Measurements from ENCODE around the gene MGST3.

MGST3 gene

DNA sequence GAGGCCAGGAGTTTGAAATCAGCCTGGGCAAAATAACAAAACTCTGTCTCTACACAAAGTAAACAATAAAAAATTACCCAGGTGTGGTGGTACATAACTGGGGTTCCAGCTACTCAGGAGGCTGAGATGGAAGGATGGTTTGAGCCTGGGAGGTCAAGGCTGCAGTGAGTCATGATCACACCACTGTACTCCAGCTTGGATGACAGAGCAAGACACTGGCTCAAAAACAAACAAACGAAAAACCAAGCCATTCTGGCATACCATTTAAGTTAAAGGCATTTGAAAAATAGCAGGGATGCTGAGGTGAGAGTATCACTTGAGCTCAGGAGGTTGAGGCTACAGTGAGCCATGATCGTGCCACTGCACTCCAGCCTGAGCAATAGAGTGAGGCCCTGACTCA lies 72.6 kb downstream of the MGST3 start:
- H3K4me3 ChIP-seq (replicated peaks; ENCODE audit: insufficient read depth, low read length), result no peak overlapping the region
- TF ChIP-seq, protein P1, sequence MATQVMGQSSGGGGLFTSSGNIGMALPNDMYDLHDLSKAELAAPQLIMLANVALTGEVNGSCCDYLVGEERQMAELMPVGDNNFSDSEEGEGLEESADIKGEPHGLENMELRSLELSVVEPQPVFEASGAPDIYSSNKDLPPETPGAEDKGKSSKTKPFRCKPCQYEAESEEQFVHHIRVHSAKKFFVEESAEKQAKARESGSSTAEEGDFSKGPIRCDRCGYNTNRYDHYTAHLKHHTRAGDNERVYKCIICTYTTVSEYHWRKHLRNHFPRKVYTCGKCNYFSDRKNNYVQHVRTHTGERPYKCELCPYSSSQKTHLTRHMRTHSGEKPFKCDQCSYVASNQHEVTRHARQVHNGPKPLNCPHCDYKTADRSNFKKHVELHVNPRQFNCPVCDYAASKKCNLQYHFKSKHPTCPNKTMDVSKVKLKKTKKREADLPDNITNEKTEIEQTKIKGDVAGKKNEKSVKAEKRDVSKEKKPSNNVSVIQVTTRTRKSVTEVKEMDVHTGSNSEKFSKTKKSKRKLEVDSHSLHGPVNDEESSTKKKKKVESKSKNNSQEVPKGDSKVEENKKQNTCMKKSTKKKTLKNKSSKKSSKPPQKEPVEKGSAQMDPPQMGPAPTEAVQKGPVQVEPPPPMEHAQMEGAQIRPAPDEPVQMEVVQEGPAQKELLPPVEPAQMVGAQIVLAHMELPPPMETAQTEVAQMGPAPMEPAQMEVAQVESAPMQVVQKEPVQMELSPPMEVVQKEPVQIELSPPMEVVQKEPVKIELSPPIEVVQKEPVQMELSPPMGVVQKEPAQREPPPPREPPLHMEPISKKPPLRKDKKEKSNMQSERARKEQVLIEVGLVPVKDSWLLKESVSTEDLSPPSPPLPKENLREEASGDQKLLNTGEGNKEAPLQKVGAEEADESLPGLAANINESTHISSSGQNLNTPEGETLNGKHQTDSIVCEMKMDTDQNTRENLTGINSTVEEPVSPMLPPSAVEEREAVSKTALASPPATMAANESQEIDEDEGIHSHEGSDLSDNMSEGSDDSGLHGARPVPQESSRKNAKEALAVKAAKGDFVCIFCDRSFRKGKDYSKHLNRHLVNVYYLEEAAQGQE (IDR thresholded peaks at IDR 0.05; ENCODE audit: insufficient replicate concordance, low read depth), result no peak
- TF ChIP-seq POLR2AphosphoS5 (IDR thresholded peaks at IDR 0.05; ENCODE audit: low read depth) (no peak), GABPA (IDR thresholded peaks at IDR 0.05; ENCODE audit: low read depth) (no peak), SPI1 (IDR thresholded peaks at IDR 0.05; ENCODE audit: borderline replicate concordance, low read depth) (no peak)
- TF ChIP-seq, protein P2, sequence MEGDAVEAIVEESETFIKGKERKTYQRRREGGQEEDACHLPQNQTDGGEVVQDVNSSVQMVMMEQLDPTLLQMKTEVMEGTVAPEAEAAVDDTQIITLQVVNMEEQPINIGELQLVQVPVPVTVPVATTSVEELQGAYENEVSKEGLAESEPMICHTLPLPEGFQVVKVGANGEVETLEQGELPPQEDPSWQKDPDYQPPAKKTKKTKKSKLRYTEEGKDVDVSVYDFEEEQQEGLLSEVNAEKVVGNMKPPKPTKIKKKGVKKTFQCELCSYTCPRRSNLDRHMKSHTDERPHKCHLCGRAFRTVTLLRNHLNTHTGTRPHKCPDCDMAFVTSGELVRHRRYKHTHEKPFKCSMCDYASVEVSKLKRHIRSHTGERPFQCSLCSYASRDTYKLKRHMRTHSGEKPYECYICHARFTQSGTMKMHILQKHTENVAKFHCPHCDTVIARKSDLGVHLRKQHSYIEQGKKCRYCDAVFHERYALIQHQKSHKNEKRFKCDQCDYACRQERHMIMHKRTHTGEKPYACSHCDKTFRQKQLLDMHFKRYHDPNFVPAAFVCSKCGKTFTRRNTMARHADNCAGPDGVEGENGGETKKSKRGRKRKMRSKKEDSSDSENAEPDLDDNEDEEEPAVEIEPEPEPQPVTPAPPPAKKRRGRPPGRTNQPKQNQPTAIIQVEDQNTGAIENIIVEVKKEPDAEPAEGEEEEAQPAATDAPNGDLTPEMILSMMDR (IDR thresholded peaks at IDR 0.05; ENCODE audit: insufficient read depth, low read length), result no peak
- no peak overlapping the region for H3K27ac ChIP-seq (replicated peaks)
- H3K27me3 ChIP-seq (ENCODE audit: insufficient read depth, poor library complexity, severe bottlenecking), result no peaks in the 10 kb centered on the region
- no peak for DNase-seq (ENCODE audit: low read depth in 1 of 2, low spot score in 1 of 2)

Measured in HL-60 (cell line).